GM19372 (cell line): ENCODE results near the gene PCTP.

Source experiments
- ATAC-seq: cut with Tn5 transposase; IDR thresholded peaks from one replicate; pipeline ENCODE4 v1.9.1; 2021; ENCODE audit warnings: mild to moderate bottlenecking, low read depth, moderate library complexity; ENCODE audit not compliant: unreplicated experiment

PCTP gene

DNA sequence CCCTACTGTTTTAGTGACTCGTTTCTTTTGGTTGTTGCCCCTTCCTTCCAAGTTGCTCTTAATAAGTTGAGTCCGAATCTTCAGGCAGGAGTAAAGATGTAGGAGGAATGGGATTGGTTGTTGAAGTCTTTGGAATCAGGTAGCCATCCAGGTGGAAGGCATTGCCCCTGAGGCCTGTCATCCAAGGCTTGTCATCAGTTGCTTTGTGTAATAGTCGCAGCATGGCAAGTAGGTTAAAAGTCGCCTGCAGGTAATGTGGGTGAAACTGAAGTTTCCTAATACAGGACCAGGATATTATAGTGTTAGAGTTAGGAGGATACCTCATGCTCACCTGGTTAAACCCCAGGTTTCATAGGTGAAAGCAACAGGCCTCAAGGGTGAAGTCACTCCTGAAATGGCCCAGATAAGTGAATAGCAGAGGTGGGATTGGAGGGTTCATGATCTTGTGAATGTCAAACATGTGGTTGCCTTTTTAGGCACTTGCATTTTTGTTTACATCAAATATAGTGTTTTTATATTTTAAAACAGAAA, 934 bp downstream of the PCTP start:
- no peak for ATAC-seq

- ATAC-seq, result no peak
These were observed 5.8 kb downstream of the PCTP start for GRCh38 chr17:55756689-55757088.

DNA sequence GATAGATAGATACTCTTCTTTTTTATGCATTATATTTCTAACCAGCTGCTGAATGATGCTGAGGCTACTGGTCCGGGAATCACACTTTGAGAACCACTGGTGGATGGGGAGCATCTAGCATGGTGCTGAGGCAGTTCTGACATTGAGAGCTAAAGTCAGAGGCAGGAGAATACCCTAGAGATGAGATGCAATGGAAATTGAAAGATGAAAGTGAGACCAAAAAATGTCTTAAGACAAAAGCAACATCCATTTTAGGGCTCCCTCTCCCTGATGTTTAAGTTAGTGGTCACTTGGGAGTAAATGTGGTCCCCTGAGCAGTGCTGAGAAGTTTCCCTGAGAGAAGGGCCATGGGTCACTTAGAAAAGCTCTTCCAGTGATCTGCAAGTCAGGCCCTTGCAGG, 6.8 kb downstream of the PCTP start:
- ATAC-seq, result no peak

GRCh38 chr17:55758171-55758570, 7.3 kb downstream of the PCTP start:
- ATAC-seq, result no peak

GRCh38 chr17:55760643-55761355, 9.9 kb downstream of the PCTP start:
- ATAC-seq, result no peak

- no peak for ATAC-seq
These were observed 11.4 kb downstream of the PCTP start for GRCh38 chr17:55762086-55762858.

GRCh38 chr17:55763856-55764255, 13.0 kb downstream of the PCTP start:
- ATAC-seq, result no peak

DNA sequence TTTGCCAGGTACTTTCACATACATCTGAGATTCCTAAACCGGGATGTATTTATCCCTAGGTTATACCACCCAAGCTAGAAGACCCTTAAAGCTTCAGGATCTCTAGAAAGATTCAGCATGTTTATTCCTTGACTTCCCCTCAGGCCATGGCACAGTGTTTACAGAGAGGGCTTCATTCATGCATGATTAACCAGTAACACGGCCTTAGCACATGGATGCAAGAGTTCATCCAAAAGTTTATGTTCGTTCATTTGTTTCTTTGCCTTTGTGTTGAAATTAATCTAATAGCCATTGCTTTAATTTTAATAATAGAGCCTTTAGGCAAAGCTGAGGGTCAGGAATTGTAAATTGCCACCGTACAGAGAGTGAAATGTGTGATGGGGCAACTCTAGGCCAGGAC, 13.8 kb downstream of the PCTP start:
- ATAC-seq, result no peak

DNA sequence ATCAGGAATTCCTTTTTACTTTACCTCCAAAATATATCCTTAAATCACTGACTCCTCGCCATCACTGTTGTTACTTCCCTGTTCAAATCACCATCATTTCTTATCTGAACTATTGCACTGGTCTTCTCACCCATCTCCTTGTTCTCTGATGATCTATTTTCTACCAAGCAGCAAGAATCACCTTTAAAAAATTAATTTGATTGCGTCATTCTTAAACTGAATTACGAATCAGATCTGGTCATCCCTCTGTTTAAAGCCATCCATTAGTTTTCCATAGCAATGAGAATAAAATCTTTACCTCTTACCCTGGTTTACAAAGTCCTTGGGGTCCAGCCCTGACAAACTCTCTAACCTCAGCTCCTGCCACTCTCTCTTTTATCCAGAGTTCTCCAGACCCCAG, 14.6 kb downstream of the PCTP start:
- ATAC-seq, result no peak

- ATAC-seq, result no peak
These were observed 18.2 kb downstream of the PCTP start for GRCh38 chr17:55768936-55769624.

GRCh38 chr17:55769625-55770000, 18.8 kb downstream of the PCTP start:
- ATAC-seq, result no peak

DNA sequence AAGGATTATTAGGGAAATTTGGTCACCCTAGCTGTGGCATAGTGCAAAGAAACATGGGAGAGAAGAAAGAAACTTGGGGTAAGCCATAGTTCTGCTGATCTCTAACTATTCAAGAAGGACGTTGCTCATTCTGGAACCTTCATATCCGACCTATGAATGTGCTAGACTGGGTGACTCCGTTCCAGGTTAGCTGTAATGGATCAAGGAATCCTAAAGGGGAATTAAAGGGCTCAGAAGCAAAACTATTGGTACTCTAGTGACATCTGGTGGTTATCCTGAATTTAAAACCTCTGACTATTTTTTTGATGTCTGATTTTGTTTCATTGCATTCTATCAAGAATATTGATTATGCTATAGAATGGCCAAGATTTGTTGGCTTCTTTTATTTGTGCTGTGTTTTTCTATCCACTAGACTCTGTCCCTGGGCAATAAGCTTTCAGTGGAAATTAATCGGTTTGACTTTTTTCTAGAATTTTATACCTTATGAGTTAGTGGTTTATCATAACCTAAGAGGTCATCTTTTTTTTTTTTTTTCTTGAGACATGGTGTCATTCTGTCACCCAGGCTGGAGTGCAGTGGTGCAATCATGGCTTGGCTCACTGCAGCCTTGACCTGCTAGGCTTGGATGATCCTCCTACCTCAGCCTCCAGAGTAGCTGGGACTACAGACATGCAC, 19.5 kb downstream of the PCTP start:
- ATAC-seq, result no peak

- ATAC-seq, result no peak
These were observed 21.2 kb downstream of the PCTP start for GRCh38 chr17:55772086-55772485.

GRCh38 chr17:55773671-55774070, 22.8 kb downstream of the PCTP start:
- no peak for ATAC-seq

GRCh38 chr17:55774846-55775271, 24.0 kb downstream of the PCTP start:
- ATAC-seq, result no peak

GRCh38 chr17:55776271-55776670, 25.4 kb downstream of the PCTP start:
- ATAC-seq, result no peak

GRCh38 chr17:55777471-55777971, 26.7 kb downstream of the PCTP start:
- ATAC-seq, result no peak

DNA sequence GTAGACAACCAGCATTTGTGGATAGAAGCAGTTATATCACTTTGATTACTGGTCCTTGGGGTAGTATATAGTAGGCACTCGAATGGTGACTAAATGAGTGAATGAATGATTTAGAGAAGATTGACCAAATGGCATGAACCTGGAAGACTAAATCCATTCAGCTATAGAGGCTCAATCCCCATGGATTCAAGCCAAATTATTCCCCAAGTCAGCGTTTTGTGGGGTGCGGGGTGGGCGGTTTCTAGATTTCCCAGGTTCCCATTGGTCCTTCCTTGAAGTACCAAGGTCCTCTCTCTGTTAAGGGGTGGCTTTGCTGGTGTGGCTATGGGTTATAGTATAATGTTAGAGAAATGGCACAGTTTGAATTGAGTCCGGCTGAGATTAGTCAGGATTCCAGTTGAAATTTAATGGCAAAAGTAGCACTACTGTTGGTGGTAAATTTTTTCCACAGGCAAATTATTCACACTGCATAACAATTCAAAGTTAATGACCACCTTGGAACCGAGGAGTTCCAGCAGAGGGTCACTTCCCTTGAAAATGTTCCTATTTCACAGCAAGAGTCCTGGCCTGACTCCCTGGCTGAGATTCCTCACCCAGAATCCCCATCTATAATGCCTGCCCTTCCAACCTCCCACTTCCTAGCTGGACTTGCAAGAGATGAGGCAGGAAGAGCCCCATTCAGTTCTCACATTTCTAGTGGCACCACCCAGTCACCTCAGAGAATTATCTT, 27.7 kb downstream of the PCTP start:
- no peak for ATAC-seq

GRCh38 chr17:55783684-55784245, 32.9 kb downstream of the PCTP start:
- no peak for ATAC-seq

DNA sequence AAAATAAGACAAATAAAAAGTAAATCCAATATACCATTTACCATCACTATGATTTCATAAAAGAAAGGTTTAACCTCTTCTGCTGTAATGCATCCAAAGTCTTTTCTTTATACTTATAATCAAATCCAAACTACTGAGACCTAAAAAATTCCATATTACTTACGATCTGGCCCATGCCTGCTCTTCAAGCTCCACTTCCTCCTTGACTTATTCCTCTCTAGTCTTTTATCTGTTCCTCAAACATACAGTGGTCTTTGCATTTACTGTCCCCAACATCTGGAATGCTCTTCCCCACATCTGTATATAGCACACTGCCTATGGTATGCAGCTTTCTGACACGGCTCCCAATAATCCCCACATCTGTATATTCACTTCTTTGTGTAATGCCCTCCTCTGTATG, 33.8 kb downstream of the PCTP start:
- ATAC-seq, result no peak
